Inferior parietal cortex (tissue), 1 donor: ENCODE measurements around the gene UNC5CL.
A peak's percentile ranks its signal among the peaks of the same experiment; 100 is the strongest.

Source experiments
- DNase-seq: peaks from one replicate; pipeline ENCODE4 v3.0.0-alpha.2; 2016; ENCODE audit errors: extremely low spot score

The UNC5CL gene

GRCh38 chr6:41039060-41039998 lies at the start of gene UNC5CL:
Gene UNC5CL (minus strand): TSS chr6:41039221. CDS start chr6:41035074, 4,147 bp downstream.
- DNase-seq: no peak

GRCh38 chr6:41088451-41088850 lies 49.4 kb upstream of the UNC5CL start:
- no peak for DNase-seq

- no peak for DNase-seq
Measured at GRCh38 chr6:41085182-41085581, 46.2 kb upstream of the UNC5CL start.

- no peak for DNase-seq
Measured at GRCh38 chr6:41083072-41083471, 44.1 kb upstream of the UNC5CL start.

- DNase-seq: no peak
Measured at GRCh38 chr6:41080621-41081020, 41.6 kb upstream of the UNC5CL start.

GRCh38 chr6:41079080-41079479 lies 40.1 kb upstream of the UNC5CL start:
- no peak for DNase-seq

GRCh38 chr6:41078101-41078500 lies 39.1 kb upstream of the UNC5CL start:
- DNase-seq: no peak

- DNase-seq: no peak
Measured at GRCh38 chr6:41077536-41077935, 38.5 kb upstream of the UNC5CL start.

GRCh38 chr6:41075651-41076626 lies 36.9 kb upstream of the UNC5CL start:
- DNase-seq: no peak

- no peak for DNase-seq
Measured at GRCh38 chr6:41074692-41075436, 35.8 kb upstream of the UNC5CL start.

GRCh38 chr6:41073968-41074691 lies 35.1 kb upstream of the UNC5CL start:
- peak; percentile 26 for DNase-seq

GRCh38 chr6:41073203-41073967 lies 34.4 kb upstream of the UNC5CL start:
- DNase-seq: peak; percentile 62

GRCh38 chr6:41072836-41073202 lies 33.8 kb upstream of the UNC5CL start, which contains the start of gene NFYA:
Gene NFYA (plus strand): TSS chr6:41072974. CDS start chr6:41079090, 6,116 bp downstream.
- DNase-seq: no peak

- DNase-seq: peak; percentile 99
Measured at GRCh38 chr6:41071923-41072835, 33.2 kb upstream of the UNC5CL start, which contains the start of gene OARD1. Gene OARD1 (minus strand): TSS chr6:41072356. CDS start chr6:41071634, 722 bp downstream.

- DNase-seq: no peak
Measured at GRCh38 chr6:41071501-41071922, 32.5 kb upstream of the UNC5CL start.

GRCh38 chr6:41066867-41067304 lies 27.9 kb upstream of the UNC5CL start:
- DNase-seq: peak; percentile 89

GRCh38 chr6:41065550-41066026 lies 26.6 kb upstream of the UNC5CL start:
- DNase-seq: no peak

- no peak for DNase-seq
Measured at GRCh38 chr6:41064841-41065240, 25.8 kb upstream of the UNC5CL start.

GRCh38 chr6:41063884-41064285 lies 24.9 kb upstream of the UNC5CL start:
- no peak for DNase-seq
